Tongue (tissue), 2 donors: Measurements from ENCODE around the gene KIRREL2. TPM values are rescaled to one million over a fixed set of nuclear protein-coding genes. Genes with fewer than 3 reads are reported as not detected.
"Not testable (repeated sequence)": the region's sequence is repeated elsewhere in the genome, so short reads cannot be mapped to it uniquely, and the experiment has no call there.

Experiments used
- DNase-seq: peaks from one replicate; pipeline ENCODE4 v3.0.0-alpha.2; 2015
- total RNA-seq: library from RNA; depleted of rRNA; stranded (reverse); fragments of >200 nt; gene quantifications from one replicate; pipeline ENCODE4 v1.2.3, GENCODE V29; 2014

The KIRREL2 gene
- total RNA-seq: 0.51 TPM

DNA sequence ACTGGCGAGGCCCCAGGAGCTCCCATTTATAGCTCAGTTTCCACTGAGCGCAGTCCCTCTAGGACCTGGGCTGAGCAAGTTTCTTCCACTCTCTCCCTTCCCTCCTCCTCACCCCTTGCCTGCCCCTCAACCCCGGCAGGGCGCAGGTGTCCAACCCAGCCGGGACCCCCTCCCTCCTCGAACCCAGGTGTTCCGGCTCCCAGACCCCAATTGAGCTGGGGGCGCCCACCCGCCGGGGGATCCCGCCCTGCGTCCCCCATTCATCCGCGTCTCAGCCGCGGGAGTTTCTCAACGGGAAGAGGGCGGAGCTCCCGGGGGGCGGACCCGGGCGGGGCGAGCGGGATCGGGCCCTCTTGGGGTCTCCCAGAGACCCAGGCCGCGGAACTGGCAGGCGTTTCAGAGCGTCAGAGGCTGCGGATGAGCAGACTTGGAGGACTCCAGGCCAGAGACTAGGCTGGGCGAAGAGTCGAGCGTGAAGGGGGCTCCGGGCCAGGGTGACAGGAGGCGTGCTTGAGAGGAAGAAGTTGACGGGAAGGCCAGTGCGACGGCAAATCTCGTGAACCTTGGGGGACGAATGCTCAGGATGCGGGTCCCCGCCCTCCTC is at the start of gene KIRREL2:
TSS of gene KIRREL2 (plus strand) at position 366 of the 604 bp plus-strand sequence. CDS start at position 575, 209 bp downstream.
- peak; percentile 31 for DNase-seq

DNA sequence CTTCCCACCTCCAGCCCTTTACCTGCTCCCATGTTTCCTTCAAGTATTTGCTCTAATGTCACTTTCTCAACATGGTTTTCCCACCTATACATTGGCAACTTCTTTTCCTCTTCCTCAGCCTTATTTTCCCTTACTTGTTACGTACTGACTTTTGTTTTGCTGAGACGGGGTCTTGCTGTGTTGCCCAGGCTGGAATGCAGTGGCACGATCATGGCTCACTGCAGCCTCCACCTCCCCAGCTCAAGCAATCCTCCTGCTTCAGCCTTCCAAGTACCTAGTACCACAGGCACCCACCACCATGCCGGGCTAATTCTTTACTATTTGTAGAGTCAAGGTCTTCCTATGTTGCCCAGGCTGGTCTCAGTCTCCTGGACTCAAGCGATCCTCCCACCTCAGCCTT is 49.1 kb upstream of the KIRREL2 start:
- DNase-seq: no peak

DNA sequence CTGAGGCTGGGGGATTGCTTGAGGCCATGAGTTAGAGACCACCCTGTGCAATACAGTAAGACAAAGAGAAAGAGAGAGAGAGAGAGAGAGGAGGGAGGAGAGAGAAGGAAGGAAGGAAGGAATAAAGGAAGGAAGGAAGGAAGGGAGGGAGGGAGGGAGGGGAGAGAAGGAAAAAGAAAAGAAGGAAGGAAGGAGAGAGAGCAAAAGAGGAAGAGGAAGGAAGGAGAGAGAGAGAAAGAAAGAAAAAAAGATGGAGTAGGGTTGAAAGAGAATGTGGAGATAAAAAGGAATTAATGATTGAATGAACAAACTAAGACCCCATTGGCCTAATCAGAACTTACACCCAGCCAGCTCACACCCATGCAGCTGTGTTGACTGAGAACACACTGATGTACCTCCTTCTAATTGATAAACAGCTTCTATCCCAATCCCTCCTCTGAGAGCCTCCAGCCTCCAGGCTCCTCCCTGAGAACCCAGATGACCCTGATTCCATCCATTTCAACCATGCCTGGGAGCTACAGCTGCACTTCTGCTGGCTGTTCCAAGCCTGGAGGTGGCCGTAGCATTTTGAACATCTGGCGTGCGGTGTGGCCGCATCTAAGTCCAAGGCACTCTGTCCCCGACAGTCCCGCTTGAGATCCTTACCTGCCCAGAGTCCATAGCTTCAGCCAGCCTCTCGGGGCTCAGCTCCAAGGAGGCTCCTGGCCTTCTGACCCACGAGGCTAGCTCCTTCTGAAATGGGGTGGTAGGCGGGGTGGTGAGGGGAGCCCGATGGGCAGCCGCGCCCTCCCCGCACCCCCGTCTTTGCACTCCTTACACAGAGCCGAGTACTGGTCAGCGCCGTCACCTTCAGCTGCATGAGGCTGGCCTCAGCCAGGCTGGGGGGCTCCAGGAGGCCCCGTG is 45.1 kb upstream of the KIRREL2 start:
- DNase-seq: no peak

DNA sequence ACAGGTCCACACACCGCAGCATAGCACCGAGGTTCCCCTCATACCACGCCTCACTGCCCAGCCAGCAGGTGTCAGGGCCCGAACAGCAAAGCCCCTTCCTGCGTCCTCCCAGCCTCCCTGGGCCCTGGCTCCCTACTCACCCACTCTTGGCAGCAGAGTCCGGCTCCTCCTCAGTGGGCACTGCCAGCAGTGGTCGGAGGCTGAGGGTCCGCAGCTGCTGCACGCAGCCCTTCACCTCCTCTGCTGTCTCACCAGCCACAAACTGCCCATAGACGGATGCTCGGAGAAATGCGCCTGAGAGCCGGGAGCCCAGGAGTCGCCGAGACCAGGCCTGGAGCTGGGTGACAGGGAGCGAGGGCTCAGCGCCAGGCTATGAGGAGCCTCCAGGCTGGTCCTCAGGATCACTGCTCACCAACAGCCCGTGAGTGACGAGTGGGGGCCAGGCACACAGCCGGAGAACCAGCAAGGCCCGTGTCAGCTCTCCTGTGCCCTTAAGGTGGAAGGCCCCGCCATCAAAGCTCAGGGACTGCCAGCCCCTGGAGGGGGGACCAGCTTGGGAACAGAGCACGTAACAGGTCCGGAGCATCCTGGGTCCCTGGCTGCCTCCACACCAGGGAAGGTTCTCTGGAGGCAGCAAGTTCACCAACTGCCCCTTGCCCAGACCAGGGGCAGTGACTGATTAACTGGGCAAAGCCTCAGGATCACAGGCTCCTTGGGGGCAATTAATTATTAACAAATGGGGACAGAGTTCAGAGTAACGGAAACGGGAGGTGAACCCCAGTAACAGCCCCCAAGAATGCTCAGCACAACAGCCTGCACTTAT is 44.3 kb upstream of the KIRREL2 start, which contains the start of gene PRODH2:
TSS of gene PRODH2 (minus strand) at position 626 of the 823 bp plus-strand sequence. CDS start at position 586, 40 bp downstream.
- DNase-seq: no peak

DNA sequence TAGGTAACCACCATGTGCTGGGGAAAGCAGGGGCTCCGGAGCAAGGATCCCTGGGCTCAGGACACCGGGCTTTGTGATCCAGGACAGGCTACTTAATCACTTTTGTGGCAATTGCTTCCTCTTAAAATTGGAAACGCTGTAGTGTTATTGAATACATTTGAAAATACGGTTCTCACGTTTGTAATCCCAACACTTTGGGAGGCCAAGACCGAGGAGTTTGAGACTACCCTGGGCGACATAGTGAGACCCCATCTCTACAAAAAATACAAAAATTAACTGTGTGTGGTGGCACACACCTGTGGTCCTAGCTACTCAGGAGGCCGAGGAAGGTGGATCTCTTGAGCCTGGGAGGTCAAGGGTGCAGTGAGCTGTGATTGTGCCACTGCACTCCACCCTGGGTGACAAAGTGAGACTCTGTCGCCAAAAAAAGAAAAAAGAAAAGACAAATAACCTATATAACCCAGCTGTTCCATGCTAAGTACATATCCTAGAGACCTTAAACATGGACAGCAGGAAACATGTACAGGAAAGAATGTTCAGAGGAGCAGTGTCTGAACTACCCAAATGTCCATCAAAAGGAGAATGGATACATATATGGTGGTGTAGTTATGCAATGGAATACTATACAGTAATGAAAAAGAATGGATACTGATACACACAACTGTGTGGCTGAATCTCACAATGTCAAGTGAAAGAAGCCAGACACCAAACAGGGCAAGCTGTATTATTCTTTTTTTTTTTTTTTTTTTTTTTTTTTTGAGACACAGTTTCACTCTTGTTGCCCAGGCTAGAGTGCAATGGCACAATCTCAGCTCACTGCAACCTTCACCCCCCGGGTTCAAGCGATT is 43.4 kb upstream of the KIRREL2 start:
- no peak for DNase-seq

DNA sequence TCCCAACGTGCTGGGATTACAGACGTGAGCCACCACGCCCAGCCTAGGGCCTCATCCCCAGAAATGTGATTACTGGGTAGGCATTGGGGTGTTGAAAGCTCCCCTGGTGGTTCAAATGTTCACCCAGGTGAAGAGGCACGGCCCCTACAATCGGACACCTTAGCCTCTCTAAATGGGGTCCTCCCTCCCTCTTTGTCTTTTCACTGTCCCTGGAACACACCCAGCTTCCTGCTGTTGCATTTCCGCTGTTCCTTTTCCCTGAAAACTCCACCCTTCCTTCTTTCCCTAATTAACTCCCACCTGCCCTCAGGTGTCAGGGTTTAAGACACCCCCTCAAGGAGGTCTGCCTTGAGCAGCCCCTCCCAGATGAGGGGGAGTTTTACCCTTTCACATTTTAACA is 40.4 kb upstream of the KIRREL2 start:
- no peak for DNase-seq

DNA sequence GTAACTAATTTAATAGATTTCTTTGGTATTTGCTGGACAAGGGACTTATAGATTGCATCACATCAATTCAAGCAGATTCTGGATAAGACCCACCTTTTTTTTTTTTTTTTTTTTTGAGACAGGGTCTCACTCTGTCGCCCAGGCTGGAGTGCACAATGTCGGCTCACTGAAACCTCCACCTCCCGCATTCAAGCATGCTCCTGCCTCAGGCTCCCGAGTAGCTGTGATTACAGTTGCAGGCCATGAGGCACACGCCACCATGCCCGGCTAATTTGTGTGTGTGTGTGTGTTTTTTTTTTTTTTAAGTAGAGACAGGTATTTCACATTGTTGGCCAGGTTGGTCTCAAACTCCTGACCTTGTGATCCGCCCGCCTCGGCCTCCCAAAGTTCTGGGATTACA is 39.9 kb upstream of the KIRREL2 start:
- DNase-seq: no peak

DNA sequence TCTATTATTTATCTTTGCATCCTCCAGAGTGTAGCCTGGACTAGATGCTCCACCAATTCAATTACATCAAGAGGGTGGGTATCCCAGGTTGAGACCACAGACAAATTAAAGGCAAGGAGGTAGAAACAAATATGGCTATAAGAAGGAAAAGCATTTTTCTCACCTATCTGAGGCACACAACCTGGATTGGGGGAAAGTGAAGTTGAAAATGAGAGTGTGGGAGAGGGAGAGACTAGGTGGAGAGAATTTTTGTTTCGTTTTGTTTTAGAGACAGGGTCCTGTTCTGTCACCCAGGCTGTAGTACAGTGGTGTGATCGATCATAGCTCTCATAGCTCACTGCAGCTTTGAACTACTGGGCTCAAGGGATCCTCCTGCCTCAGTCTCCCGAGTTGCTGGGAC is 38.3 kb upstream of the KIRREL2 start:
- no peak for DNase-seq

DNA sequence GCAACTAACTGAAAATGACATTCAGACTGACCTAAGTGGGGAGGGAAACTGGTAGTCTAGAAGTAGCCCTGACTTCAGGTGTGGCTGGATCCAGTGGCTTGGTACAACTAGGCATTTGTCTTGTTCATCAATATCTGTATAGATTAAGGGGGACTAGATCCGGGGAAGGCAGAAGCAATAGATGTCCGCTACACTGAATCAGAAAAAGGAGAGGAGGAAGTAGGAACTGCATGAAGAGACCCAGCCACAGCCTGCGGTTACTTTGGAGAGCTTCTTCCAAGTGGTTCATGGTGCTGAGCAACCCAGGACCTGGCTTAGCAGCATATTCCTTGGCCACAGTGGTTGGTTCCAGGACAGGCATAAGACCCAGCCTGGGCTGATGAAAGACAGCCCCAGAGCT is 34.1 kb upstream of the KIRREL2 start:
- no peak for DNase-seq

DNA sequence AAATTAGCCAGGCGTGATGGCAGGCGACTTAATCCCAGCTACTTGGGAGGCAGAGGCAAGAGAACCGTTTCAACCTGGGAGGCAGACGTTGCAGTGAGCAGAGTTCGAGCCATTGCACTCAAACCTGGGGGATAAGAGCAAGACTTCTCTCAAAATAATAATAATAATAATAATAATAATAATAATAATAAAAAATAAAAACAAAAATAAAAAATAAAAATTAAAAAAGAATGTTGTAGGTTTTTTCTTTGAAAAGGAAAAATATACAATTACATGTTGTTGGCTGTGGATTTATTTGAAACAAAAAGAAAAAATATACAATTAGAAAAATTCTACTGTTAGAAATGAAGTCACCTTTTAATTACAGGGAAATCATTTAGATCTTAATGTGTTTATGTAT is 32.6 kb upstream of the KIRREL2 start:
- no peak for DNase-seq

DNA sequence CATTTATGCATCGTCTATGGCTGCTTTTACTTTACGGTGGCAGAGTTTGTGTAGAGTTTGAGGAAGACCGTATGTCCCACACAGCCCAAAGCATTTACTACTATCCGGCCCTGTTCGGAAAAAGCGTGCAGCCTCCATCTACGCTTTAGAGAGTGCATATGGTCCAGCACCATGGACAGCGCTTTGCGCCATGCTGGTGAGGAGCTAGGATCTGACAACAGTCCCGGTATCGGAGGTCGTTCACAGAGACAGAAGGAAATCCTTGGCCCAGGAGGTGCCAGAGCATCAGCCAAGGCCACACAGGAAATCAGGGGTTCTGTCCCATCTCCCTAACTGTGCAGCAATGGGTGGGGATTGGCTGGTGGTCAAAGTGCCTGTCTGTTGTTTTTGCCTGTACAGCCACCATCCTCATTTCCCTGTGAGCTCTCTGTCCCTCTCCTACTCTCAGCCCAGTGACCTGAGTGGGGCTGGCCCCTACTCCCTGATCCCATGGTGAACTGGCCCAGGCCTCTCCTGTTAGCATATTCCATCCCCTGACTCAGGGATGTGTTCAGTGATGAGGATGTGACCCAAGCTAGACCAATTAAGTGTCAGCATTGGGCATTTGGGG is 27.9 kb upstream of the KIRREL2 start:
- DNase-seq: peak; percentile 91

DNA sequence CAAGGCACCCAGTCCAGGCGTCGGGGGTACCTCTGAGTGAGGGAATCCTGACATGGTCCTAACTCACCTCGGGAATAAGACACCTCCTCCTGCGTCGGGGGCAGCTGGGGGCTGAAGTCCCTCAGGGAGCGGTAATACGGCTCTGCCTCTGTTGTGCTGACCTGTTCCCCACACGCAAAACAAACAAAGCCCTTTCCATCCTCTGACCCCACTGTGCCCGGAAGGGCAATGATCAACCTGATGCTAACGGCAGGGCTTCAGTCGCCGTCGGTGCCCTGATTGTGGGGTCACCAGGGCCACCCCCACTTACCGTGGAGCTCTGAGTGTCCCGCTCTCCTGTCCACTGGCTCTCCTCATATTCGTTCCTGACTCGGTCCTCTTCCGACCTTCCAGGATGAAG is 25.7 kb upstream of the KIRREL2 start:
- DNase-seq: no peak

DNA sequence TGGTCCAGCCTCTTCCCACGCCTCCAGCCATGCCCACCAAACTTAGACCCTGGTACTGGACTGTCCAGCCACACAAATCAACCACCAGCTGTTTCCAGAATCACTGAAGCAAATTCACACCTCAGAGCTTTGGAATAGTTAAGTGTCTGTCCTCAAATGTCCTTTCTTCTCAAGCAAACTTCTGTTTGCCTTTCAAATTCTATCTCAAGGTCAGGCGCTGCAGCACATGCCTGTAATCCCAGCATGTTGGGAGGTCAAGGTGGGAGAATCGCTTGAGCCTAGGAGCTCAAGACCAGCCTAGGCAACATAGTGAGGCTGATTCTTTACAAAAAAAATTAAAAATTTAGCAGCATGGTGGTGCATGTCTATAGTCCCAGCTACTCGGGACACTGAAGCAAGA is 24.7 kb upstream of the KIRREL2 start:
- no peak for DNase-seq

DNA sequence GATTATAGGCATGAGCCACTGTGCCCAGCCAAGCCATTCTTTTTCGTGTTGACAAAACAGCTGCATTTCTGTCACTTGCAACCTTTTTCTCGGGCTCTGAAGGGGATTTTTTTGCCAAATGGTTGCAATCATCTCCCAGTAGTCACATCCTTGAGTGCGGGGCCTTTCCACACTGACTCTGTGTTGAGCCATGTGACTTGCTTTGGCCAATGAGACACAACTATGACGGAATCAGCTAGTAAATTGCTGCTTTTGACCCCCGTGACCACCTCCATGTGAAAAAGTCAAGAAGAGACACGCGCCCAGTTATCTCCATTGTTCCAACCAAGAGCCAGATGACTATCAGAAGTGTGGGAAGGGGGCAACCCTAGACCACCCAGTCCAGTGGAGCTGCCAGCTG is 22.7 kb upstream of the KIRREL2 start:
- DNase-seq: no peak

DNA sequence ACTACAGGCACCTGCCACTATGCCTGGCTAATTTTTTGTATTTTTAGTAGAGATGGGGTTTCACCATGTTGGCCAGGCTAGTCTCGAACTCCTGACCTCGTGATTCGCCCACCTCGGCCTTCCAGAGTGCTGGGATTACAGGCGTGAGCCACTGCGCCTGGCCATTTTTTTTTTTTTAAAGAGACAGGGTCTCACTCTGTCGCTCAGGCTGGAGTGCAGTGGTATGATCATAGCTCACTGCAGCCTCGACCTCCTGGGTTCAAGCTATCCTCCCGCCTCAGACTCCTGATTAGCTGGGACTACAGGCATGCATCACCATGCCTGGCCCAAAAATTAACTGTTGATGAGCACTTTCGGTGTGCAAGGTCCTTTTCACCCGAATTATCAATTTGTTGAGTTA is 20.6 kb upstream of the KIRREL2 start:
- DNase-seq: not testable (repeated sequence)

DNA sequence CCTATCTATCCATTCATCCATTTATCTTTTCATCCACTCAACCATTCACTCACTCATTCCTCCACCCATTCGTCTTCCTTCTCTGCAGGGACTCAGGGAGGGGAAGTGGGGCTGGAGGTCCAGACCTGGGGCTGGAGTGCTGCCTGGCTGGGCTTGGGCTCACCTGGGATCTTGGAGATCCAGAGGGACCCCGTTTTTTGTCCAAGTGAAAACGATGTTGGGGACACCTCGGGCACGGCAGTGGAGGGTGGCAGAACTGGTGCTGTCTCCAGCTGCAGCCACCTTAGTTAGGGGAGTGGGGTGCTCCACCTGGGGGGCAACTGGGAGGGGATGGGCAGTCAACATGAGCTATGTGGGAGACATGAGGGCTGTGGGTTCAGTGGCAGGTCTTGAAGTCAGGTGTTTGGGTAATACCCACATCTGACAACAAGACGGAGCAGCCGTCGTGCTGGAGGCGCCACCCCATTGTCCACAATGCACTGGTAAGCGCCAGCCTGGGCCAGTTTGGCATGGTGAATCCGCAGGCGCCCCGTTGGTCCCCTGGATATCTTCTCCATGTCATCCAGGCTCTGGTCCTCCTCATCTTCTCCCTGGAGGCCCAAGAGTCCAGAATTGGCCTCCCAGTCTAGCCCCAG is 14.6 kb upstream of the KIRREL2 start:
- DNase-seq: no peak

DNA sequence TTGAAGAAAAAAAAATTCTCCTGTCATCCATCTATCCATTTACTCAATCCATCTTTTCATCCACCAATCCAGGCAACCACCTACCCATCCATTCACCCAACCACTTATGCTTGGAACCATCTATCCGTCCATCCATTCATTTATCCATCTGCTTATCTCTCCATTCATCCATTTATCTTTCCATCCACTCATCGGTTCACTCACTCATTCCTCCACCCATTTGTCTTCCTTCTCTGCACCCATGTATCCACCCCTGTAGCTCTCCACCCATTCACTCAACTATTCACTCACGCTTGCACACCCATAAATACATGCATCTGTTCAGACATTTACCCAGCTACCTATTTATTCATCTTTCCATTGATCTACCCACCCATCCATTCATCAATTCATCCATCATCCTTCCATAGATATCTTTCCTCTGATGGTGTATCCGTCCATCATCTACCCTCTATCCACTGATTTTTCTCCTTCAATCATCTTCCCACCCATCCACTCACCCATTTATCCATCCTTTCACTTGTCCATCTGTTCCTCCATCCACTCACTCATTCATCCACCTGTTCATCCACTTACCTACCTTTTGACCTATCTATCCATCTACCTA is 13.9 kb upstream of the KIRREL2 start:
- no peak for DNase-seq

DNA sequence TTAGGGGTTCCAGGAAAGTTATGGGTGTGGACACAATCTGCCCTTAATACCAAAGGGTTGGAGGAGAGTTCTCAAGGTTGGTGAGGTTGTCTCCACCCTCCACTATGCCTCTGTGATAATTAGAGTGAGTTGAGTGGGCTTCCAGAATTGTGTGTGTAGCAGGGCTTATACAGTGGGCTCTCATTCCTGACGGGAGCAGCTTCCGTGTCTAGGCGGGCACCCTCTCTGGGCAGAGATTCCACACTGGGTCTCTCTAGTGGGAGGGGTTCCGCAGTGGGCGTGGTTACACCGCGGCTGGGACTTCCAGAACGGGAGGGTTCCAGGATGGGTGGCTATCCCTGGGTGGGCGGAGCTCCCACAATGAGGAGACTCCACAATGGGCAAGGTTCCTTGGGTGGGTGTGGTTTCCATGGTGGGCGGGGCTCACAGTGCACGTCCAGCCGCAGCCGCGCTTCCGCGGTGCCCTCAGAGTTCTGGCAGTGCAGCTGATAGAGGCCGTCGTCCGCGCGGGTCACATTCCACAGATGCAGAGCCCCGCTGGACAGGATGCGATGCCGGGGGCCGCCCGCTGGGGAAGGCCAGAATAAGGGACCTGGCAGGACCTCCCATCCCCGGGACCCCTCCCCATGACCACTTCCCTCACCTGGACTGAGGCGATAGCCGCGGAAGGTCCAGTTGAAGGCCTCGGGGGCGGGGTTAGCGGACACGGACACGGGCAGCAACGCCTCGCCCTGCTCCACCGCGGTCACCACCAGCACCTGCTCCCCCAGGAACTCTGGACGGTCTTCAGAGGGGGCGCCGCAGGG is 12.8 kb upstream of the KIRREL2 start:
- DNase-seq: no peak

DNA sequence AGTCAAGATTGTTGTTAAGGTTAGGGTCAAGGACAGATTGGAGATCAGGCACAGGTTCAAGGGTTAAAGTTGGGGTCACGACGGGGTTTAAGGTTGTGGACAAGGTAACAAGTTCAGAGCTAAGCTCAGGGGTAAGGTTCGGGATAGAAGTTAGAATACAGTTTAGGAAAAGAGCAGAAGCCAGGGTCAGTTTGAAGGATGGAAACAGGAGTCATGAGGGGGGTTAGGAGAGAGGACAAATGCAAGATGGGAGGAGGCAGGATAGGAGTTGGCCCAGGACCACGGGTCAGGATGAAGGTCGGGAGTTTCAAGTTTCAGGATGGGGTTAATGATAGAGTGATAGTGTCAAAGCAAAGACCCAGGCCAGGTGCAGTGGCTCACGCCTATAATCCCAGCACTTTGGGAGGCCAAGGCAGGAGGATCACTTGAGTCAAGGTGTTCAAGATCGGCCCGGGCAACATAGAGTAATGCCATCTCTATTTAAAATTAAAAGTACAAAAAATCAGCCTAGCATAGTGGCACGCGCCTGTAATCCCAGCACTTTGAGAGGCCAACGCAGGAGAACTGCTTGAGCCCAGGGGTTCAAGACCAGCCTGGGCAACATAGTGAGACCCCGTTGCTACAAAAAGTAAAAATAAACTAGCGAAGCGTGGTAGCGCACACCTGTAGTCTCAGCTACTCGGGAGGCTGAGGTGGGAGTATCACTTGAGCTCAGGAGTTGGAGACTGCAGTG is 12.1 kb upstream of the KIRREL2 start:
- no peak for DNase-seq
